Choroid plexus epithelial cell (primary cell): ENCODE data around the gene ABCA5.
A peak's percentile ranks its signal among the peaks of the same experiment; 100 is the strongest.

Experiments used
- DNase-seq: peaks from one replicate; pipeline ENCODE4 v3.0.0-alpha.2; 2010; ENCODE audit warnings: low read depth
- H3K4me3 ChIP-seq: 2 replicates; pipeline ENCODE4 v1.5.1; 2011; ENCODE audit warnings: low read depth, mild to moderate bottlenecking, control low read depth, low read length, moderate library complexity
- CTCF ChIP-seq: conservative IDR thresholded peaks from 2 replicates; pipeline ENCODE4 v1.5.1; 2011; ENCODE audit warnings: low read depth, mild to moderate bottlenecking, control low read depth, inconsistent platforms, low read length, moderate library complexity

Gene ABCA5

DNA sequence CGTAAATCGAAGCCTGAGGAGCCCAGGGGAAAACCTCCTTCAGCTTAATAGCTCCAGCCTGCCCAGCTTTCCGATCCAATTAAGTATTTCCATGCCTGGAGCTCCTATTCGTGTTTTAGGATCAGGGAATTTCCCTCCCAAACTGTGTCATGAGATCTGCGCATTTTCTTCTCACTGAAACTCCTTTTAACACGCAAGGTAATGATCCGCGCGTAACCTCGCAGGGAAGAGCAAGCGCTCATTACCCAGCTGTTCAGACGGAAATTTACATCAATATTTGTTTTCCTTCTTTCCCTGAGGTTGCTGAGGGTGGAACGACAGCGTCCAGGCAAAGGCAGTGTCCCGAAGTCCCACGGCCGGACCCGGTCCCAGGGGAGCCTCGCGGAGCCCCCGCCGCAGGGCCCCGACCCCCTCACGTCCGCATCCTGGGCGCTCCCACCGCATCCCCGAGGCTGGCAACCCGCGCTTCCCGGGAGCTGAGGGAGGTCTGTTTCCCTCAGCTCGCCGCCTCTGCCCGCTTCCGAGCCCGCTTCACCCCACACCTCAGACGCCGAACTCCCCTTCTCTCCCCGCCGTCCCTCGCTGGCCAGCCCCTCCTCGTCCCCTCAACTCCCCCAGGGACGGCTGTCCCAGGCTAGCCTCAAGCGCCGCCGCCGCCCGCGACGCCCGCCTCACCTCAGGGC lies 415 bp downstream of the ABCA5 start:
- H3K4me3 ChIP-seq, result peak overlapping the region; percentile 81
- no peak for TF ChIP-seq CTCF
- DNase-seq, result peak; percentile 45

- no peak for TF ChIP-seq CTCF
- no peak for DNase-seq
- H3K4me3 ChIP-seq, result peak overlapping the region; percentile 81
Measured at GRCh38 chr17:69325518-69326376, 1.2 kb downstream of the ABCA5 start.

- no peak for DNase-seq
- H3K4me3 ChIP-seq, result no peak overlapping the region
- no peak for TF ChIP-seq CTCF
Measured at GRCh38 chr17:69323806-69324205, 3.1 kb downstream of the ABCA5 start.

DNA sequence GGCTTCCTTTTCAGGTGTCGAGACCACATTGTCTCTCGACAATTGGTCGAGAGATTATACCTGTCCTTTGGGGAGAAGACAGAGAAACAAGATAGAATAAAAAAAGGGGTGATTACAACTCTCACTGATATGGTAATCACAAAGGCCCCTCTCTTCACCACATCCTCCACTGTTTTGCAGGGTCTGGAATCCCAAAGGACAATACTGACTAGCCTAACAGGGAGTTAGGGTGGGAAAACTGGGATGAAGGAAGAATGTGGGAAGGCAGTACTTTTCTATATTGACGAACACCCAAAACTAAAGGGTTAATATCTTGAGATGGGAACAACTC lies 6.1 kb downstream of the ABCA5 start:
- no peak for DNase-seq
- TF ChIP-seq CTCF, result no peak
- no peak overlapping the region for H3K4me3 ChIP-seq

DNA sequence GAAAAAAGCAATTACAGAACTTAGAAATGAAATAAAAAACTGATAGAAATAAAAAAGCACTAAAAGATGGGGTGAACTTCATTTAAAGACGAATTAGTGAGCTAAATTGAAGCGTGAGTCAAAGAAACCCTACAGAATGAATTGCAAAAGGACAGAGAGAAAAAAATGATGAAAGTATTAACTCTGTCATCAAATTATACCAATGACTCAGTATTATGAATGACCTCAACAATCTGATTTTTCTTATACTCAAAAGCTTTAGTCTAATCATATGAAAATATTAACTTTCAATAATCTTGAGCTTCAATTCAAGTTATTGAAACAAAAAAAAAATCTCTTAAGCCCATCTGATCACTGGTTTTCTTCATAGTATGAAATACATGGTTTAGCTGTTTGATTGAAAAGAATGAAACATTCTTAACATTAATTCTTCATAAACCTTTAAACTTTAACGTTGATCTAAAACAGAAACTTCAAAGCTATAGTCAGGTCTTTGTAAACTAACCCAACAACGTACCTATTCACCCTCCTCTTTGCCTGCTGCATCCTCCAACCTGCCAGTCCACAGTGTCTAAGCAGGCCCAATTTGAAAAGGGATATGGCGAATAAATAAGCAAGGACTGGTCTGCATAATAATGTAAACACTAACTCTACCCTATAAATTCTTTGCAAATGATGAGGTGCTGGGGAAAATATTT lies 6.6 kb downstream of the ABCA5 start:
- TF ChIP-seq CTCF, result no peak
- no peak overlapping the region for H3K4me3 ChIP-seq
- no peak for DNase-seq

- H3K4me3 ChIP-seq, result no peak overlapping the region
- no peak for TF ChIP-seq CTCF
- DNase-seq, result no peak
Measured at GRCh38 chr17:69317625-69318024, 9.3 kb downstream of the ABCA5 start.
